ENCODE measurements around the gene SPTLC1.

The SPTLC1 gene, protein sequence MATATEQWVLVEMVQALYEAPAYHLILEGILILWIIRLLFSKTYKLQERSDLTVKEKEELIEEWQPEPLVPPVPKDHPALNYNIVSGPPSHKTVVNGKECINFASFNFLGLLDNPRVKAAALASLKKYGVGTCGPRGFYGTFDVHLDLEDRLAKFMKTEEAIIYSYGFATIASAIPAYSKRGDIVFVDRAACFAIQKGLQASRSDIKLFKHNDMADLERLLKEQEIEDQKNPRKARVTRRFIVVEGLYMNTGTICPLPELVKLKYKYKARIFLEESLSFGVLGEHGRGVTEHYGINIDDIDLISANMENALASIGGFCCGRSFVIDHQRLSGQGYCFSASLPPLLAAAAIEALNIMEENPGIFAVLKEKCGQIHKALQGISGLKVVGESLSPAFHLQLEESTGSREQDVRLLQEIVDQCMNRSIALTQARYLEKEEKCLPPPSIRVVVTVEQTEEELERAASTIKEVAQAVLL

DNA sequence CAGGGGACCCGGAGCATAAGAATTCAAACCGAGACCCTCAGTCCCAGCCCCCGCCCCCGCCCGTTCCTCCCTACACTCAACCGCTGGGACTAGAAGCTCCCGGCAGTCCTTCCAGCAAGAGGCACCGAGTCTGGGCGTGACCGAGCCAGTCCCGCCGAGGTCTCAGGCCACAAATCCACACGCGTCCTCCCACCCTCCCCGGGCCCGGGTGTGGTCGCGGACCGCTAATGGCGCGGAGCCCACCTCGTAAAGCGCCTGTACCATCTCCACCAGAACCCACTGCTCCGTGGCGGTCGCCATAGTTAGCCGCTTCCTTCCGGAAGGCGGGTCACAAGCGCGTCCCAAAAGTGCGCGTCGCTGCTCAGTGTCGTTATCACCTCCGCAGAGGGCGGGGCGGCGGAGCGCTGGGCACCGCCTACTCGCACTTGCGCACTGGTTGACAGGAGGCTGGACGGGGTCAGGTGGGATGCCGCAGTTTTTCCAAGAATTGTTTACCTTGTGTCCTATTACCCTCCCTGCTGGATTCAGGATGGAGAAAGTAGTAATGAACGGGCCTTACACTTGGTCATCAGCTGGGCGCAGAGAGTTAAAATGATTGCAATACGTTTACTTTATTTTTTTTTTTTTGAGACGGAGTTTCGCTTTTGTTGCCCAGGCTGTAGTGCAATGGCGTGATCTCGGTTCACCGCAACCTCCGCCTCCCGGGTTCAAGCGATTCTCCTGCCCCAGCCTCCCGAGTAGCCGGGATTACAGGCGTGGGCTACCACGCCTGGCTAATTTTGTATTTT lies at the start of gene SPTLC1:
SPTLC1 (minus strand) TSS at position 343 of the 788 bp plus-strand sequence; CDS start at position 300, 43 bp downstream.
- DNase-seq (ENCODE audit: insufficient read length, low spot score) (peak; percentile 86), FAIRE-seq (no peak)
- TF ChIP-seq, protein P1, sequence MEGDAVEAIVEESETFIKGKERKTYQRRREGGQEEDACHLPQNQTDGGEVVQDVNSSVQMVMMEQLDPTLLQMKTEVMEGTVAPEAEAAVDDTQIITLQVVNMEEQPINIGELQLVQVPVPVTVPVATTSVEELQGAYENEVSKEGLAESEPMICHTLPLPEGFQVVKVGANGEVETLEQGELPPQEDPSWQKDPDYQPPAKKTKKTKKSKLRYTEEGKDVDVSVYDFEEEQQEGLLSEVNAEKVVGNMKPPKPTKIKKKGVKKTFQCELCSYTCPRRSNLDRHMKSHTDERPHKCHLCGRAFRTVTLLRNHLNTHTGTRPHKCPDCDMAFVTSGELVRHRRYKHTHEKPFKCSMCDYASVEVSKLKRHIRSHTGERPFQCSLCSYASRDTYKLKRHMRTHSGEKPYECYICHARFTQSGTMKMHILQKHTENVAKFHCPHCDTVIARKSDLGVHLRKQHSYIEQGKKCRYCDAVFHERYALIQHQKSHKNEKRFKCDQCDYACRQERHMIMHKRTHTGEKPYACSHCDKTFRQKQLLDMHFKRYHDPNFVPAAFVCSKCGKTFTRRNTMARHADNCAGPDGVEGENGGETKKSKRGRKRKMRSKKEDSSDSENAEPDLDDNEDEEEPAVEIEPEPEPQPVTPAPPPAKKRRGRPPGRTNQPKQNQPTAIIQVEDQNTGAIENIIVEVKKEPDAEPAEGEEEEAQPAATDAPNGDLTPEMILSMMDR (IDR thresholded peaks at IDR 0.05; ENCODE audit: insufficient read depth, missing control alignments): no peak

DNA sequence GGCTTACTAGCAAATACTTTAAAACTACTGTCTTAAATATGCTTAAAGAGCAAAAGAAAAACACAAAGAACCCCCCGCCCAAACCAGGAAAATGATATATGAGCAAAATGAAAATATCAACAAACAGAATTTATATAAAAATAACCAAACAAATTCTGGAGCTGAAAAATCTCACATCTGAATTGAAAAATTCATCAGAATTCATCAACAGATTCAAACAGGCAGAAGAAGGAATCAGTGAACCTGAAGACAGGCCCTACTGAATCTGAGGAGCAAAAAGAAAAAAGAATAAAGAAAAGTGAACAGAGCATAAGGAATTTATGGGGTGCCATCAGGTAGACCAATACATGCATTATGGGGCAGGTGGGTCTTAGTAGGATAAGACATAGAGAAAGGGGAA lies 49.8 kb upstream of the SPTLC1 start:
- FAIRE-seq (no peak), DNase-seq (ENCODE audit: insufficient read length, low spot score) (no peak)
- TF ChIP-seq, protein P1 (IDR thresholded peaks at IDR 0.05; ENCODE audit: insufficient read depth, missing control alignments): no peak

DNA sequence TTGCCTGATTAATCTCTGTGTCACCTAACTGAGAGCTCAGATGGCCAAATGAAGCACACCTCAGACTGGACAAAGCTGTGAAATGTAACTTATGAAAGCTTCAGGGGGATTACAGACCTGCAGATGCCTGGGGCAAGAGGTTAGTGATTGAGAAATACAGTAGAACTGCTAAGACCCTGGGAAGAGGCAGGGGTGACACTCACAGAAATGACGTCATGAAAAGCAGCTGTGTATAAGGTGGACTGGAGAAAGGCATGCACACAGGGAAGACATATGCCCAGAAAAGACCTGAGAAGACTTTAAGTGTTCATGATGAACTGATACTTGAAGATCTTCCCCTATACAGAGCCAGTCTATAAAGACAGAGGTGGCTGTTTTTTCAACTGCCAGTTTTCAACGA lies 49.3 kb upstream of the SPTLC1 start:
- FAIRE-seq: no peak
- TF ChIP-seq, protein P1 (IDR thresholded peaks at IDR 0.05; ENCODE audit: insufficient read depth, missing control alignments): no peak

DNA sequence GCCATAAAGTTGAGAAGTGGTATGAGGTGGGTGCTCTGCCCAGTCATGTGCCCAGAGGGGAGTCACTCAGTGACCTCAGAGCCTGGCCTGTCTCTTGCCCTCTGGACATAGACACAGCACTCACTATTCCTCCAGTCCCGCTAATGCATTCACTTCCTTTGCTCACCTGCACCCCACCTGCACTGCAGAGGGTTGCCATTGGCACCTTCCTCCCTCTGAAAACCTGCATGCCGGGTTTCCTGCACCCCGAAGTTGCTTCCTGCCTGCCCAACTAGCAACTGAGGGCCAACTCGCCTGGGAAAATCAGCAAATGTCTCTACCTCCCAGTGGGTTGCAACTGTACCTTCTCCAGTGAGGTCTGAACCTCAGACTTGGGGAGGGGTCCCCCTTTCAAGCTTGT lies 48.1 kb upstream of the SPTLC1 start:
- DNase-seq (ENCODE audit: insufficient read length, low spot score): no peak
- TF ChIP-seq, protein P1 (IDR thresholded peaks at IDR 0.05; ENCODE audit: insufficient read depth, missing control alignments): no peak
- FAIRE-seq: no peak

More for the DNA sequence above, 49.3 kb upstream of the SPTLC1 start:
- DNase-seq (ENCODE audit: insufficient read length, low spot score): no peak

DNA sequence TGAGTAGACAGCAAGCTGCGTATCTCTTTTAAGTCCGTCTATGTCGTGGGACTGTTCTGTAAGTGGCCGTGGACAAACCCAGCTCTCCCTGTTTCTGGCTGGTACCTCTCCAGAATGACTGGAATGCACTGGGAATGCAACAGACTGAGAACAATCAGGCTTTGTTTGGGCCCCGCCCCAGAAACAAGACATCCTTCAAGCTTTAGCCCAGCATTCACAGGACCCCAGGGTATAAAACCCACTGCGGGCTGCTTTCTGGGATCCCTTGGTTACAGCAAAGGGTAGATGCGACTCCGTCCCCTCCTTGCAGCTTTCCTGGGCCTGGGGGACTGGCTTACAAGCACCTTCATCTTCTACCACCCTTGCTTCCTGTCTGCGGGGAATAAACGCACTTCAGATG lies 45.6 kb upstream of the SPTLC1 start:
- DNase-seq (ENCODE audit: insufficient read length, low spot score) (no peak), FAIRE-seq (no peak)
- TF ChIP-seq, protein P1 (IDR thresholded peaks at IDR 0.05; ENCODE audit: insufficient read depth, missing control alignments): no peak

DNA sequence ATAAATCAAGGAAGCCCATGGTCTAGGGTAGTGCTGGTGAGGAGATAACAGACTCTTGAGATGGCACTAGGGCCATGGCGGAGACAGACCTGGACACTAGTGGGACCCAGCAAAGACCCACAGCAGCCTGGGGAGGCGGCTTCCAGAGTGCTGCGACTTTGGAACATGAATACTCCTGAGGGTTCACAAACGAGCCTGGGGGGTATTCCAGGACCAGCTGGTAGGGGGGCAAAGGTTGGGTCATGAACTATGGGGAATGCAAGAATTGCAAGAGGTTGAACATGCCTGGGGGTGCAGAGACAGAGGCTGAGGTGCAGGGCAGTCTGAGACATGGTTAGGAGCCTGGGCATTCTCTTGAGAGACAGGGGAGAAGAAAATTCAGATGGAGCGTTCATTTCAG lies 43.8 kb upstream of the SPTLC1 start:
- no peak for FAIRE-seq
- TF ChIP-seq, protein P1 (IDR thresholded peaks at IDR 0.05; ENCODE audit: insufficient read depth, missing control alignments): no peak
- no peak for DNase-seq (ENCODE audit: insufficient read length, low spot score)

All from D721Med (cell line).